HG02623 (cell line): Measurements from ENCODE around the gene DNAH11.

Experiments
- ATAC-seq: cut with Tn5 transposase; IDR thresholded peaks from one replicate; pipeline ENCODE4 v1.9.1; 2021; ENCODE audit warnings: moderate library complexity; ENCODE audit not compliant: unreplicated experiment

DNAH11 gene

DNA sequence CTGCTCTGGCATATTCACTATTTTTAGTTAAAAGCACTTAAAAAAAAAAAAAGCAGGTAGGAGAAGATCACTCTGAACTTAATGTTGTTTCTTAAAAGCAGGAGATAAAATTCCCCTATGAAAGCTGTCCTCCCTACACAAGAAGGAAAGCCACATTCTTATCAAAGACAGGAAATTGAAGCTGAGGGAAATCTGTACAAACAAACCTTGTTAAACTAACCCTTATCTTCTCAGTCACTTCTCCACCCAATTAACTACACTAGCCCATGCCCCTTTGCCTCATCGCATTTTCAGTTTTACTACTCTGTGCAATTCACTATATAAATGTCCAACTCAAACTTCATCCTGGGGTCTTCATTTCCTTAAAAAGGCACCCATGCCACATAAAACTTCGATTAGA lies 405.5 kb downstream of the DNAH11 start:
- no peak for ATAC-seq

GRCh38 chr7:21948887-21949540 lies 406.2 kb downstream of the DNAH11 start:
- ATAC-seq, result no peak
